ENCODE results near the gene HBE1. TPM values are rescaled to one million over a fixed set of nuclear protein-coding genes. Genes with fewer than 3 reads are reported as not detected.

The HBE1 gene
- total and polyA plus RNA-seq, 2 of the 8 experiments (the other 6 are each of a cell fraction or from before 2014, with no cell fraction given) = 0.39 TPM; not detected in 1

GRCh38 chr11:5227681-5228080, 42.1 kb downstream of the HBE1 start:
- Histone ChIP-seq H2AFZ (ENCODE audit: low read length) (no peak overlapping the region), H3K27ac (ENCODE audit: low read depth, low read length) (no peak overlapping the region), H2BK12ac (ENCODE audit: low read depth, low read length) (no peak overlapping the region), H3K14ac (ENCODE audit: insufficient read length) (no peak overlapping the region), H3K23me2 (ENCODE audit: low read depth, low read length) (no peaks in the 10 kb centered on the region; the same call in 1 of the 2 replicates), H2BK120ac (replicated peaks; ENCODE audit: low read depth, low read length) (no peak overlapping the region), H3K4ac (replicated peaks; ENCODE audit: insufficient read length, low read depth, low read length) (no peak overlapping the region), H2BK15ac (ENCODE audit: low read length) (no peak overlapping the region), H4K20me1 (replicated peaks in 1 of 2; ENCODE audit: control insufficient read depth in 1 of 2, insufficient read depth in 2 of 2, low read length in 2 of 2) (no peaks in the 10 kb centered on the region), H3K36me3 (ENCODE audit: control insufficient read depth in 2 of 4, insufficient read depth in 4 of 4, low read length in 3 of 4) (no peaks in the 10 kb centered on the region), H2BK20ac (ENCODE audit: low read length) (no peak overlapping the region), H3K18ac (ENCODE audit: extremely low read depth, low read length) (no peak overlapping the region), H2AK5ac (ENCODE audit: low read depth, low read length) (no peak overlapping the region), H3K79me2 (ENCODE audit: control insufficient read depth in 1 of 2, insufficient read depth in 2 of 2, low read length in 2 of 2) (no peaks in the 10 kb centered on the region), H4K8ac (ENCODE audit: extremely low read depth, insufficient read depth, low read length) (no peak overlapping the region), H3K79me1 (ENCODE audit: low read depth, low read length) (no peaks in the 10 kb centered on the region), H3K23ac (ENCODE audit: insufficient read length) (no peak overlapping the region), H3K4me2 (ENCODE audit: insufficient read depth in 1 of 2, low read depth in 2 of 2, low read length in 2 of 2) (no peak overlapping the region), H3K9me3 (ENCODE audit: insufficient read depth in 2 of 2, low read depth in 1 of 2, low read length in 1 of 2) (no peaks in the 10 kb centered on the region), H3K27me3 (replicated peaks in 1 of 4; ENCODE audit: control insufficient read depth in 3 of 4, extremely low read depth in 1 of 4, insufficient read depth in 3 of 4, low read length in 3 of 4) (no peaks in the 10 kb centered on the region), H2BK5ac (ENCODE audit: low read depth, low read length) (no peak overlapping the region), H4K91ac (replicated peaks; ENCODE audit: insufficient read length, low read length) (no peak overlapping the region), H3K4me3 (ENCODE audit: extremely low read depth in 1 of 4, insufficient read depth in 2 of 4, low read depth in 3 of 4, low read length in 4 of 4) (no peak overlapping the region), H3K9ac (replicated peaks in 1 of 4; ENCODE audit: extremely low read depth in 1 of 4, low read depth in 3 of 4, low read length in 3 of 4) (no peak overlapping the region), H3K4me1 (replicated peaks in 1 of 4; ENCODE audit: control insufficient read depth in 3 of 4, insufficient read depth in 4 of 4, low read length in 3 of 4) (no peaks in the 10 kb centered on the region), H3K56ac (replicated peaks; ENCODE audit: insufficient read length, low read depth, low read length) (no peak overlapping the region), H4K5ac (ENCODE audit: insufficient read length, low read depth, low read length) (no peak overlapping the region)
- WGBS, 2 experiments (ENCODE audit: extremely low coverage in 1 of 2, insufficient coverage in 1 of 2, insufficient read length in 1 of 2, insufficient replicate concordance in 2 of 2, low coverage in 1 of 2, low lambda C conversion rate in 2 of 2, missing lambda C conversion rate in 1 of 2) = 70% methylated on average over 1 of the region's 1 CpG; no CpG with 5 or more reads in 1 of the 2 experiments
- FAIRE-seq (no peak), DNase-seq (ENCODE audit: low read depth in 1 of 2, low spot score in 2 of 2) (no peak)
- CTCF ChIA-PET (ENCODE audit: partially characterized antibody) = no interaction called here
- POLR2A ChIA-PET (ENCODE audit: partially characterized antibody) = no interaction called here
- TF ChIP-seq HDAC6 (IDR thresholded peaks at IDR 0.05; ENCODE audit: low read depth, low read length) (no peak), E2F6 (IDR thresholded peaks at IDR 0.05) (no peak), POU5F1 (IDR thresholded peaks at IDR 0.05; ENCODE audit: low read depth, low read length) (no peak), SP1 (IDR thresholded peaks at IDR 0.05; ENCODE audit: low read depth, low read length) (no peak), SIRT6 (IDR thresholded peaks at IDR 0.05; ENCODE audit: low read length) (no peak), ASH2L (IDR thresholded peaks at IDR 0.05; ENCODE audit: low read length) (no peak), MAX (IDR thresholded peaks at IDR 0.05) (no peak), ATF2 (IDR thresholded peaks at IDR 0.05; ENCODE audit: low read length) (no peak), CTCF (IDR thresholded peaks at IDR 0.05; ENCODE audit: control extremely low read depth in 1 of 3, insufficient read depth in 1 of 3, low read depth in 1 of 3, low read length in 3 of 3) (no peak), ZNF274 (IDR thresholded peaks at IDR 0.05; ENCODE audit: borderline replicate concordance, extremely low read depth, low read length) (no peak)

Data from H1 (cell line).